Measurements from ENCODE around the gene C10orf90. TPM values are rescaled to one million over a fixed set of nuclear protein-coding genes. Genes with fewer than 3 reads are reported as not detected.

C10orf90 gene
- total RNA-seq, 1 donor from 2014 or later, result not detected

- Mint-ChIP-seq H3K27me3 (peaks cover 34% of the 10 kb centered on the region), H3K4me3 (ENCODE audit: low read depth) (no peak overlapping the region)
Measured at GRCh38 chr10:126586128-126586527, 84.4 kb downstream of the C10orf90 start.

GRCh38 chr10:126585249-126586017 is 85.1 kb downstream of the C10orf90 start:
- H3K4me3 Mint-ChIP-seq (ENCODE audit: low read depth), result no peak overlapping the region
- no peak for TF ChIP-seq CTCF (IDR thresholded peaks at IDR 0.05; ENCODE audit: unreplicated experiment)
- no peaks in the 10 kb centered on the region for H3K9me3 Mint-ChIP-seq (ENCODE audit: low read depth)
- H3K36me3 Mint-ChIP-seq (ENCODE audit: insufficient read depth), result no peaks in the 10 kb centered on the region
- peaks cover 2% of the 10 kb centered on the region for H3K4me1 Mint-ChIP-seq (ENCODE audit: low read depth)
- peaks cover 39% of the 10 kb centered on the region for H3K27me3 Mint-ChIP-seq
- H3K27ac Mint-ChIP-seq, result no peak overlapping the region
- DNase-seq (ENCODE audit: low spot score, unreplicated experiment), result no peak

More at GRCh38 chr10:126586128-126586527, 84.4 kb downstream of the C10orf90 start:
- TF ChIP-seq CTCF (IDR thresholded peaks at IDR 0.05; ENCODE audit: unreplicated experiment), result no peak
- no peak overlapping the region for H3K27ac Mint-ChIP-seq
- no peak for DNase-seq (ENCODE audit: low spot score, unreplicated experiment)
- H3K9me3 Mint-ChIP-seq (ENCODE audit: low read depth), result no peaks in the 10 kb centered on the region
- no peaks in the 10 kb centered on the region for H3K36me3 Mint-ChIP-seq (ENCODE audit: insufficient read depth)
- peaks cover 2% of the 10 kb centered on the region for H3K4me1 Mint-ChIP-seq (ENCODE audit: low read depth)

- no peak for TF ChIP-seq CTCF (IDR thresholded peaks at IDR 0.05; ENCODE audit: unreplicated experiment)
- H3K27ac Mint-ChIP-seq, result no peak overlapping the region
- no peak overlapping the region for H3K4me3 Mint-ChIP-seq (ENCODE audit: low read depth)
- no peaks in the 10 kb centered on the region for H3K36me3 Mint-ChIP-seq (ENCODE audit: insufficient read depth)
- peaks cover 39% of the 10 kb centered on the region for H3K27me3 Mint-ChIP-seq
- H3K4me1 Mint-ChIP-seq (ENCODE audit: low read depth), result peaks cover 2% of the 10 kb centered on the region
- no peak for DNase-seq (ENCODE audit: low spot score, unreplicated experiment)
- no peaks in the 10 kb centered on the region for H3K9me3 Mint-ChIP-seq (ENCODE audit: low read depth)
Measured at GRCh38 chr10:126584836-126585235, 85.7 kb downstream of the C10orf90 start.

- Mint-ChIP-seq H3K27me3 (peaks cover 37% of the 10 kb centered on the region), H3K36me3 (ENCODE audit: insufficient read depth) (no peaks in the 10 kb centered on the region), H3K27ac (no peak overlapping the region), H3K4me1 (ENCODE audit: low read depth) (peaks cover 2% of the 10 kb centered on the region), H3K4me3 (ENCODE audit: low read depth) (no peak overlapping the region), H3K9me3 (ENCODE audit: low read depth) (no peaks in the 10 kb centered on the region)
- TF ChIP-seq CTCF (IDR thresholded peaks at IDR 0.05; ENCODE audit: unreplicated experiment), result no peak
- DNase-seq (ENCODE audit: low spot score, unreplicated experiment), result no peak
Measured at GRCh38 chr10:126583552-126584200, 86.8 kb downstream of the C10orf90 start.

GRCh38 chr10:126581648-126582046 is 88.8 kb downstream of the C10orf90 start:
- no peak for DNase-seq (ENCODE audit: low spot score, unreplicated experiment)
- H3K27ac Mint-ChIP-seq, result no peak overlapping the region
- peaks cover 6% of the 10 kb centered on the region for H3K9me3 Mint-ChIP-seq (ENCODE audit: low read depth)
- H3K4me3 Mint-ChIP-seq (ENCODE audit: low read depth), result no peak overlapping the region
- peaks cover 2% of the 10 kb centered on the region for H3K4me1 Mint-ChIP-seq (ENCODE audit: low read depth)
- H3K27me3 Mint-ChIP-seq, result peaks cover 37% of the 10 kb centered on the region
- TF ChIP-seq CTCF (IDR thresholded peaks at IDR 0.05; ENCODE audit: unreplicated experiment), result no peak
- H3K36me3 Mint-ChIP-seq (ENCODE audit: insufficient read depth), result no peaks in the 10 kb centered on the region
